Spleen (tissue), 7 donors: Measurements from ENCODE around the gene LOXHD1.

ENCODE experiments used
- POLR2A ChIP-seq, 3 donors: fragments of 450-650 bp; IDR thresholded peaks; one replicate each; pipeline ENCODE4 v1.5.1; 2017; ENCODE audit warnings: antibody characterized with exemption in 3 of 3, mild to moderate bottlenecking in 1 of 3
- TF ChIP-seq, protein P1 (sequence below), 11 experiments: fragments of 200-600 bp in 7 of 11; fragments of 450-650 bp in 4 of 11; sonication (generic) in 4 of 11; IDR thresholded peaks in 8 of 11; conservative IDR thresholded peaks in 3 of 11; 1 replicate in 7 of 11; 2 replicates in 4 of 11; pipeline versions ENCODE4 v1.4.0 to v1.8.0; 2016 to 2021; ENCODE audit warnings: antibody characterized with exemption in 11 of 11, inconsistent platforms in 4 of 11, mild to moderate bottlenecking in 1 of 11
- donor health status: DM: no; HTN: no; CAD: no; lungs with moderate emphysema.
- donor health status: DM: no; HTN: no; CAD: no.
- donor health status: DM: no; HTN: no; CAD: no.

DNA sequence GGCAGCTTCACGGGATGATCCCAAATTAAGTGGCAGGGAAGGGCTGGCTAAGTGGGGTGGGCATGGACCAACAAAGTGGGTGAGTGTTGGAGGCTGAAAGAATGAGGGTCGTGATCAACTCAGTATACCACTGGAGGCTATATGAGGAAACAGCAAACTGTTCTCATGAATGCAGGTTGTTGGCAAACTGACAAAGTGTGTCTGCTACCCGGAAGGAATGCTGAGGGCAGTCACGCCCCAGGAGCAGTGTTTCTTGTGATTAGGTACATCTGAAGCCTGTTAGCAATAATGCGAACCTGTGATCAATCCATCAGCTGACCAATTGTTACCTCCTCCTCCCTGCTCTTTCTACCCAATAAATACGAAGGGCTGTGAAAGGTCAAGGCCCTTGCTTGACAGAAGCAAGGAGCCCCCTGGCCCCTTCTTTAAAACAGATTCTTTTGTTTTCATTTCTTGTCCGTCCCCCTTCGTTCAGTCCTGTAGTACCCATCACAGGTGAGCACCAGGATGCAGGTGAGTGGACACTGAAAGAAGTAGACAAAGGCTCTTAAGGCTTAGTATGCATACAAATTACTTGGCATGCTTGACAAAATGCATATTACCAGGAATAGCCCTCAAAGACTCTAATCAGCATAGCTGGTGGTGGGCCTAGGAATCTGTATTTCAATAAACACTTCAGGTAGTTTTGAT, 67.9 kb downstream of the LOXHD1 start:
- TF ChIP-seq, protein P1, sequence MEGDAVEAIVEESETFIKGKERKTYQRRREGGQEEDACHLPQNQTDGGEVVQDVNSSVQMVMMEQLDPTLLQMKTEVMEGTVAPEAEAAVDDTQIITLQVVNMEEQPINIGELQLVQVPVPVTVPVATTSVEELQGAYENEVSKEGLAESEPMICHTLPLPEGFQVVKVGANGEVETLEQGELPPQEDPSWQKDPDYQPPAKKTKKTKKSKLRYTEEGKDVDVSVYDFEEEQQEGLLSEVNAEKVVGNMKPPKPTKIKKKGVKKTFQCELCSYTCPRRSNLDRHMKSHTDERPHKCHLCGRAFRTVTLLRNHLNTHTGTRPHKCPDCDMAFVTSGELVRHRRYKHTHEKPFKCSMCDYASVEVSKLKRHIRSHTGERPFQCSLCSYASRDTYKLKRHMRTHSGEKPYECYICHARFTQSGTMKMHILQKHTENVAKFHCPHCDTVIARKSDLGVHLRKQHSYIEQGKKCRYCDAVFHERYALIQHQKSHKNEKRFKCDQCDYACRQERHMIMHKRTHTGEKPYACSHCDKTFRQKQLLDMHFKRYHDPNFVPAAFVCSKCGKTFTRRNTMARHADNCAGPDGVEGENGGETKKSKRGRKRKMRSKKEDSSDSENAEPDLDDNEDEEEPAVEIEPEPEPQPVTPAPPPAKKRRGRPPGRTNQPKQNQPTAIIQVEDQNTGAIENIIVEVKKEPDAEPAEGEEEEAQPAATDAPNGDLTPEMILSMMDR (IDR thresholded peaks at IDR 0.05 in 8 of 11, conservative IDR thresholded peaks at IDR 0.05 in 3 of 11) = no peak
- TF ChIP-seq POLR2A (IDR thresholded peaks at IDR 0.05) = no peak
